ENCODE data around the gene NUTM1.

DNA sequence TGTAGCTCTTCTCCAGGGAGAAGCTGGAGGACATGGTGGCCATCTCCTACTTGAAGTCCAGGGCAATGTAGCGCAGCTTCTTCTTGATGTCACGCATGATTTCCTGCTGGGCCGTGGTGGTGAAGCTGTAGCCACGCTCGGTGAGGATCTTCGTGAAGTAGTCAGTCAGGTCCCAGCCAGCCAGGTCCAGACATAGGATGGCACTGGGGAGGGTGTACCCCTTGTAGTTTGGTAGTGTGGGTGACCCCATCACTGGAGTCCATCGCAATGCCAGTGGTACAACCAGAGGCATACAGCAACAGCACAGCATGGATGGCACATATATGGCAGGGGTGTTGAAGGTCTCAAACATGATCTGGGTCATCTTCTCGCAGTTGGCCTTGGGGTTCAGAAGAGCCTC is 30.8 kb downstream of the NUTM1 start:
- TF ChIP-seq EZH2 (IDR thresholded peaks at IDR 0.05; ENCODE audit: insufficient read depth, poor library complexity, severe bottlenecking) (no peak), EZH2phosphoT487 (IDR thresholded peaks at IDR 0.05; ENCODE audit: insufficient read depth, low read depth) (no peak)

Measured in GM23248 (cell line).